AG09309 (cell line): Measurements from ENCODE around the gene QSER1.

Experiments used
- DNase-seq: peaks from one replicate; pipeline ENCODE4 v3.0.0-alpha.2; 2010; ENCODE audit warnings: low read depth
- H3K4me3 ChIP-seq: 2 replicates; pipeline ENCODE4 v1.5.1; 2011; ENCODE audit warnings: mild to moderate bottlenecking, low read depth, low read length, moderate library complexity; ENCODE audit not compliant: control insufficient read depth
- TF ChIP-seq, protein P1 (sequence below): IDR thresholded peaks from 2 replicates; pipeline ENCODE4 v1.5.1; 2011; ENCODE audit warnings: mild to moderate bottlenecking, low read depth, low read length, inconsistent platforms; ENCODE audit not compliant: insufficient read depth, control insufficient read depth; ENCODE audit errors: missing control alignments

QSER1 gene

DNA sequence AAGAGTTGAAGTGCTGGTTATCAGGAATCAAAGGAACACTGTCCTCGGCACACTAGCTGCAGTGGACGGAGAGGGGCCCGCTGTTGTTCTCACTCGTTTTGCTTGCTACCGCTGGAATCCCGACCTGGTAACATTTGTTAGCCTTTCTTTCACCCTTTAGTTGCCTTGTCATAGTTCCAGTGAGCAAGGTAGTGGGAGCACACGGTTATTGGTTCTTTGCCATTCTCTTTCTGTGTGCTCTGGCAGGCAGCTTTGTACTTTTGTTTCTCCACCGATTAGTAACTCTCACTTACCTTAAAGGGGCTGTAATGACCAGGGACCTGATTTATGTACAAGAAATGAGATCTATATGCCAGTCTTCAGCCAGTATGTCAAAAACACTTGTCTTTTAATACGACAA is 124.9 kb downstream of the QSER1 start:
- no peak for DNase-seq
- TF ChIP-seq, protein P1, sequence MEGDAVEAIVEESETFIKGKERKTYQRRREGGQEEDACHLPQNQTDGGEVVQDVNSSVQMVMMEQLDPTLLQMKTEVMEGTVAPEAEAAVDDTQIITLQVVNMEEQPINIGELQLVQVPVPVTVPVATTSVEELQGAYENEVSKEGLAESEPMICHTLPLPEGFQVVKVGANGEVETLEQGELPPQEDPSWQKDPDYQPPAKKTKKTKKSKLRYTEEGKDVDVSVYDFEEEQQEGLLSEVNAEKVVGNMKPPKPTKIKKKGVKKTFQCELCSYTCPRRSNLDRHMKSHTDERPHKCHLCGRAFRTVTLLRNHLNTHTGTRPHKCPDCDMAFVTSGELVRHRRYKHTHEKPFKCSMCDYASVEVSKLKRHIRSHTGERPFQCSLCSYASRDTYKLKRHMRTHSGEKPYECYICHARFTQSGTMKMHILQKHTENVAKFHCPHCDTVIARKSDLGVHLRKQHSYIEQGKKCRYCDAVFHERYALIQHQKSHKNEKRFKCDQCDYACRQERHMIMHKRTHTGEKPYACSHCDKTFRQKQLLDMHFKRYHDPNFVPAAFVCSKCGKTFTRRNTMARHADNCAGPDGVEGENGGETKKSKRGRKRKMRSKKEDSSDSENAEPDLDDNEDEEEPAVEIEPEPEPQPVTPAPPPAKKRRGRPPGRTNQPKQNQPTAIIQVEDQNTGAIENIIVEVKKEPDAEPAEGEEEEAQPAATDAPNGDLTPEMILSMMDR, result no peak
- no peak overlapping the region for H3K4me3 ChIP-seq

- no peak for DNase-seq
- TF ChIP-seq, protein P1, result no peak
- no peak overlapping the region for H3K4me3 ChIP-seq
Observed at GRCh38 chr11:33017965-33018364, 125.4 kb downstream of the QSER1 start.

- TF ChIP-seq, protein P1, result no peak
- H3K4me3 ChIP-seq, result no peak overlapping the region
- DNase-seq, result no peak
Observed at GRCh38 chr11:33018840-33019239, 126.2 kb downstream of the QSER1 start.

GRCh38 chr11:33021501-33021900 is 128.9 kb downstream of the QSER1 start:
- H3K4me3 ChIP-seq, result no peak overlapping the region
- no peak for DNase-seq
- TF ChIP-seq, protein P1, result no peak

- H3K4me3 ChIP-seq, result no peak overlapping the region
- TF ChIP-seq, protein P1, result no peak
- DNase-seq, result no peak
Observed at GRCh38 chr11:33021937-33022336, 129.3 kb downstream of the QSER1 start.

DNA sequence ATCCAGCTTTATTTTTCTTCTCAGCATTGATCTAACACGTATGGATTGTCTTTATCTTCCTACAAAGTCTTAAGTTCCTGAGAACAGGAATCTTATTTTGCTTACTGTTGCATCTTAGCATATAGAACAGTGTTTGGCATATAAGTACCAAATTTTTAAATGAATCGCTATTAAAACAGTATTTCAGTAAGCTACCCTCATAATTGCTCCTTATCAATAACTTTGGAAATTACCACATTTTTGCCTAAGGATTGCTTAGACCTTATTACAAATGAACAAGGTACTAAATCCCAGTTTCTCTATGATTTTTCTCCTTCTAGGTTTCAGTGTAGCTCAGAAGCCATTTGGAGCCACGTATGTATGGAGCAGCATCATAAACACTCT is 132.7 kb downstream of the QSER1 start:
- TF ChIP-seq, protein P1, result no peak
- no peak overlapping the region for H3K4me3 ChIP-seq
- no peak for DNase-seq

- no peak overlapping the region for H3K4me3 ChIP-seq
- DNase-seq, result no peak
- TF ChIP-seq, protein P1, result no peak
Observed at GRCh38 chr11:33027233-33027632, 134.6 kb downstream of the QSER1 start.
